ENCODE measurements around the gene ANKRD30B. TPM values are rescaled to one million over a fixed set of nuclear protein-coding genes. Genes with fewer than 3 reads are reported as not detected.
"Not testable (repeated sequence)": the region's sequence is repeated elsewhere in the genome, so short reads cannot be mapped to it uniquely, and the experiment has no call there.

Gene ANKRD30B
- total and polyA plus RNA-seq, 9 of the 15 experiments (the other 6 are each of a cell fraction or from before 2014, with no cell fraction given), result not detected

DNA sequence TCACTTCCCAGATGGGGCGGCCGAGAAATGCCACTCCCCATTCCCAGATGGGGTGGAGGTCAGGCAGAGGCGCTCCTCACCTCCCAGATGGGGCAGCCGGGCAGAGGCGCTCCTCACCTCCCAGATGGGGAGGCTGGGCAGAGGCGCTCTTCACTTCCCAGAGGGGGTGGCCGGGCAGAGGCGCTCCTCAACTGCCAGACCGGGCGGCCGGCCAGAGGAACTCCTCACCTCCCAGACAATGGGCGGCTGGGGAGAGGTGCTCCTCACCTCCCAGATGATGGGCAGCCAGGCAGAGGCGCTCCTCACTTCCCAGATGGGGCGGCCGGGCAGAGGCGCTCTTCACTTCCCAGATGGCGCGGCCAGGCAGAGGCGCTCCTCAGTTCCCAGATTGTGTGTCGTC, 108.3 kb downstream of the ANKRD30B start:
- FAIRE-seq; CTCF ChIA-PET (ENCODE audit: low intra/inter-chr PET ratio); H3K36me3 ChIP-seq (ENCODE audit: control insufficient read depth, insufficient read depth, low read length); H3K79me2 ChIP-seq (ENCODE audit: control insufficient read depth, insufficient read depth, low read length); H3K4me1 ChIP-seq (replicated peaks in 1 of 2; ENCODE audit: control insufficient read depth in 2 of 2, insufficient read depth in 2 of 2, low read length in 2 of 2); ATAC-seq; H2AFZ ChIP-seq (ENCODE audit: low read depth, low read length); H4K20me1 ChIP-seq (replicated peaks; ENCODE audit: control insufficient read depth, insufficient read depth, low read length); DNase-seq (ENCODE audit: extremely low read depth in 1 of 4, low spot score in 3 of 4); H3K4me3 ChIP-seq; H3K27me3 ChIP-seq (ENCODE audit: control insufficient read depth in 2 of 2, insufficient read depth in 2 of 2, low read length in 2 of 2); POLR2A ChIA-PET; H3K9me1 ChIP-seq (ENCODE audit: control insufficient read depth, insufficient read depth, low read length); intact Hi-C loops (cut with micrococcal nuclease); H3K27ac ChIP-seq (ENCODE audit: extremely low read depth, low read depth, low read length); H3K9ac ChIP-seq (ENCODE audit: insufficient read depth in 1 of 2, low read depth in 2 of 2, low read length in 2 of 2); in situ Hi-C loops (cut with MboI); H3K4me2 ChIP-seq (ENCODE audit: insufficient read depth, low read length); H3K9me3 ChIP-seq (replicated peaks; ENCODE audit: control insufficient read depth, insufficient read depth, low read depth, low read length); BruUV-seq (replicated peaks): not testable (repeated sequence)
- 0% methylated on average over 2 of the region's 20 CpGs for WGBS (ENCODE audit: insufficient coverage, low coverage, missing lambda C conversion rate)

DNA sequence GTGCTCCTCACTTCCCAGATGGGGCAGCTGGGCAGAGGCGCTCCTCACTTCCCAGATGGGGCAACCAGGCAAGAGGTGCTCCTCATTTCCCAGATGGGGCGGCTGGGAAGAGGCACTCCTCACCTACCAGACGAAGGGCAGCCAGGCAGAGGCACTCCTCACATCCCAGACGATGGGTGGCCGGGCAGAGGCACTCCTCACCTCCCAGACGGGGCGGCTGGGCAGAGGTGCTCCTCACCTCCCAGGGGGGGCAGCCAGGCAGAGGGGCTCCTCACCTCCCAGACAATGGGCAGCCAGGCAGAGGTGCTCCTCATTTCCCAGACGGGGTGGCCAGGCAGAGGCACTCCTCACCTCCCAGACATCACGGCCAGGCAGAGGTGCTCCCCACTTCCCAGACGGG, 110.5 kb downstream of the ANKRD30B start:
- H3K4me3 ChIP-seq; H3K9me1 ChIP-seq (ENCODE audit: control insufficient read depth, insufficient read depth, low read length); CTCF ChIA-PET (ENCODE audit: low intra/inter-chr PET ratio); H3K27me3 ChIP-seq (ENCODE audit: control insufficient read depth in 2 of 2, insufficient read depth in 2 of 2, low read length in 2 of 2); H3K4me2 ChIP-seq (ENCODE audit: insufficient read depth, low read length); intact Hi-C loops (cut with micrococcal nuclease); in situ Hi-C loops (cut with MboI); H2AFZ ChIP-seq (ENCODE audit: low read depth, low read length); DNase-seq (ENCODE audit: extremely low read depth in 1 of 4, low spot score in 3 of 4); FAIRE-seq; ATAC-seq; H3K9me3 ChIP-seq (replicated peaks; ENCODE audit: control insufficient read depth, insufficient read depth, low read depth, low read length); BruUV-seq (replicated peaks); POLR2A ChIA-PET; H3K79me2 ChIP-seq (ENCODE audit: control insufficient read depth, insufficient read depth, low read length); H3K27ac ChIP-seq (ENCODE audit: extremely low read depth, low read depth, low read length); H3K4me1 ChIP-seq (replicated peaks in 1 of 2; ENCODE audit: control insufficient read depth in 2 of 2, insufficient read depth in 2 of 2, low read length in 2 of 2); H3K36me3 ChIP-seq (ENCODE audit: control insufficient read depth, insufficient read depth, low read length); H4K20me1 ChIP-seq (replicated peaks; ENCODE audit: control insufficient read depth, insufficient read depth, low read length); H3K9ac ChIP-seq (ENCODE audit: insufficient read depth in 1 of 2, low read depth in 2 of 2, low read length in 2 of 2): not testable (repeated sequence)
- no CpG with 5 or more reads among the region's 10 CpGs for WGBS (ENCODE audit: insufficient coverage, low coverage, missing lambda C conversion rate)

DNA sequence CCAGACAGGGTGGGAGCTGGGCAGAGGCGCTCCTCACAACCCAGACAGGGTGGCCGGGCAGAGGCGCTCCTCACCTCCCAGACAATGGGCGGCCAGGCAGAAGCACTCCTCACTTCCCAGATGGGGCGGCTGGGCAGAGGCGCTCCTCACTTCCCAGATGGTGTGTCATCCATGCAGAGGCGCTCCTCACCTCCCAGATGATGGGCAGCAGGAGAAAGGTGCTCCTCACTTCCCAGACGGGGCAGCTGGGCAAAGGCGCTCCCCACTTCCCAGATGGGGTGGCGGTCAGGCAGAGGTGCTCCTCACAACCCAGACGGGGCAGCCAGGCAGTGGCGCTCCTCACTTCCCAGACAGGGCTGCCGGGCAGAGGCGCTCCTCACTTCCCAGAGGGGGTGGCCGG, 112.0 kb downstream of the ANKRD30B start:
- POLR2A ChIA-PET; intact Hi-C loops (cut with micrococcal nuclease); in situ Hi-C loops (cut with MboI); H4K20me1 ChIP-seq (replicated peaks; ENCODE audit: control insufficient read depth, insufficient read depth, low read length); H3K4me2 ChIP-seq (ENCODE audit: insufficient read depth, low read length); H3K27ac ChIP-seq (ENCODE audit: extremely low read depth, low read depth, low read length); H2AFZ ChIP-seq (ENCODE audit: low read depth, low read length); BruUV-seq (replicated peaks); ATAC-seq; H3K4me3 ChIP-seq; H3K36me3 ChIP-seq (ENCODE audit: control insufficient read depth, insufficient read depth, low read length); H3K27me3 ChIP-seq (ENCODE audit: control insufficient read depth in 2 of 2, insufficient read depth in 2 of 2, low read length in 2 of 2); H3K9me1 ChIP-seq (ENCODE audit: control insufficient read depth, insufficient read depth, low read length); H3K79me2 ChIP-seq (ENCODE audit: control insufficient read depth, insufficient read depth, low read length); FAIRE-seq; H3K9me3 ChIP-seq (replicated peaks; ENCODE audit: control insufficient read depth, insufficient read depth, low read depth, low read length); H3K9ac ChIP-seq (ENCODE audit: insufficient read depth in 1 of 2, low read depth in 2 of 2, low read length in 2 of 2); CTCF ChIA-PET (ENCODE audit: low intra/inter-chr PET ratio); H3K4me1 ChIP-seq (replicated peaks in 1 of 2; ENCODE audit: control insufficient read depth in 2 of 2, insufficient read depth in 2 of 2, low read length in 2 of 2); DNase-seq (ENCODE audit: extremely low read depth in 1 of 4, low spot score in 3 of 4): not testable (repeated sequence)
- 0% methylated on average over 10 of the region's 15 CpGs for WGBS (ENCODE audit: insufficient coverage, low coverage, missing lambda C conversion rate)

DNA sequence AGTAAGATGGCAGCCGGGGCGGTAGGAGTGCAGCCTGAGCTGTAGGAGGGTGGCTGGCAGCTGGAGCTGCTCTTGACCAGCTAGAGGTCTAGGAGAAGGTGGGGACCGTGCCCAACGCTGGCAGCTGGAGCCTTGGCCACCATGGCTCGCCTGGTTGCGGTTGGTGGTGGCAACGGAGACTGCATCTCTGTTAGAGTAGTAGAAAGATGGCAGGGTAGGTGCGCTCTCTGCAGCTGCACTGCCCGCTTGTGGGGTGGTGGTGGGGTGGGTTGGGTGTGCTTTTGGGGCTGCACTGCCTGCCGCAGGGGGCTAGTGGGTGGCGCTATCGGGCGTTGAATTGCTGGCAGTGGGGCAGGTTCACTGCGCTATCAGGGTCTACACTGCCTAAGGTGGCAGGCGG, 118.5 kb downstream of the ANKRD30B start:
- H3K36me3 ChIP-seq (ENCODE audit: control insufficient read depth, insufficient read depth, low read length); POLR2A ChIA-PET; H3K9me3 ChIP-seq (replicated peaks; ENCODE audit: control insufficient read depth, insufficient read depth, low read depth, low read length); H3K27me3 ChIP-seq (ENCODE audit: control insufficient read depth in 2 of 2, insufficient read depth in 2 of 2, low read length in 2 of 2); H3K4me3 ChIP-seq; FAIRE-seq; H3K4me1 ChIP-seq (replicated peaks in 1 of 2; ENCODE audit: control insufficient read depth in 2 of 2, insufficient read depth in 2 of 2, low read length in 2 of 2); in situ Hi-C loops (cut with MboI); H4K20me1 ChIP-seq (replicated peaks; ENCODE audit: control insufficient read depth, insufficient read depth, low read length); H2AFZ ChIP-seq (ENCODE audit: low read depth, low read length); CTCF ChIA-PET (ENCODE audit: low intra/inter-chr PET ratio); DNase-seq (ENCODE audit: extremely low read depth in 1 of 4, low spot score in 3 of 4); H3K4me2 ChIP-seq (ENCODE audit: insufficient read depth, low read length); BruUV-seq (replicated peaks); H3K27ac ChIP-seq (ENCODE audit: extremely low read depth, low read depth, low read length); H3K9ac ChIP-seq (ENCODE audit: insufficient read depth in 1 of 2, low read depth in 2 of 2, low read length in 2 of 2); intact Hi-C loops (cut with micrococcal nuclease); H3K79me2 ChIP-seq (ENCODE audit: control insufficient read depth, insufficient read depth, low read length); ATAC-seq; H3K9me1 ChIP-seq (ENCODE audit: control insufficient read depth, insufficient read depth, low read length): not testable (repeated sequence)
- 4% methylated on average over 8 of the region's 15 CpGs for WGBS (ENCODE audit: insufficient coverage, low coverage, missing lambda C conversion rate)
